AG10803 (cell line): ENCODE results near the gene HLCS.

Experiments used
- DNase-seq: peaks from one replicate; pipeline ENCODE4 v3.0.0; 2010; ENCODE audit warnings: low read depth
- H3K4me3 ChIP-seq: 2 replicates; pipeline ENCODE4 v1.5.1; 2011; ENCODE audit warnings: mild to moderate bottlenecking, low read length, control low read depth
- TF ChIP-seq, protein P1 (sequence below): conservative IDR thresholded peaks from 2 replicates; pipeline ENCODE4 v1.5.1; 2011; ENCODE audit warnings: mild to moderate bottlenecking, low read length, control low read depth, inconsistent platforms

The HLCS gene

GRCh38 chr21:36882776-36883175 lies 83.7 kb downstream of the HLCS start:
- DNase-seq: peak; percentile 23
- TF ChIP-seq, protein P1, sequence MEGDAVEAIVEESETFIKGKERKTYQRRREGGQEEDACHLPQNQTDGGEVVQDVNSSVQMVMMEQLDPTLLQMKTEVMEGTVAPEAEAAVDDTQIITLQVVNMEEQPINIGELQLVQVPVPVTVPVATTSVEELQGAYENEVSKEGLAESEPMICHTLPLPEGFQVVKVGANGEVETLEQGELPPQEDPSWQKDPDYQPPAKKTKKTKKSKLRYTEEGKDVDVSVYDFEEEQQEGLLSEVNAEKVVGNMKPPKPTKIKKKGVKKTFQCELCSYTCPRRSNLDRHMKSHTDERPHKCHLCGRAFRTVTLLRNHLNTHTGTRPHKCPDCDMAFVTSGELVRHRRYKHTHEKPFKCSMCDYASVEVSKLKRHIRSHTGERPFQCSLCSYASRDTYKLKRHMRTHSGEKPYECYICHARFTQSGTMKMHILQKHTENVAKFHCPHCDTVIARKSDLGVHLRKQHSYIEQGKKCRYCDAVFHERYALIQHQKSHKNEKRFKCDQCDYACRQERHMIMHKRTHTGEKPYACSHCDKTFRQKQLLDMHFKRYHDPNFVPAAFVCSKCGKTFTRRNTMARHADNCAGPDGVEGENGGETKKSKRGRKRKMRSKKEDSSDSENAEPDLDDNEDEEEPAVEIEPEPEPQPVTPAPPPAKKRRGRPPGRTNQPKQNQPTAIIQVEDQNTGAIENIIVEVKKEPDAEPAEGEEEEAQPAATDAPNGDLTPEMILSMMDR: no peak
- no peak overlapping the region for H3K4me3 ChIP-seq

DNA sequence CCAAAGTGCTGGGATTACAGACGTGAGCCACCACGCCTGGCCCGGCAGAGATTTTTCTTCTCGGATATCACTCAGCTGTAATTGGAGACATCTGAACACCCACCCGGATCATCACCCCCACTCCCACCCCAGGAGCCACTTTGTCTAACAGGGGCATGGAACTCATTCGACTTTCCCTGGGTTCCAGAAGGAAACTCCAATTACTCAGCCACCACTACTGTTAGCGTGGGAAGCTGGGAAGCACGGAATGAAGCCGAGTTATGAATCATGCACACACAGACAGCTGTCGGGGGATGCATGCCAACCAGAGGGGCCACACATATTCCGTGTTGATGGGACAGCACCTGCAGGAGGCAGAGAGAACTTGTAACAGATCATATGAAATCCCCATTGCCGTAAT lies 85.2 kb downstream of the HLCS start:
- DNase-seq: peak; percentile 45
- H3K4me3 ChIP-seq: no peak overlapping the region
- TF ChIP-seq, protein P1: no peak

DNA sequence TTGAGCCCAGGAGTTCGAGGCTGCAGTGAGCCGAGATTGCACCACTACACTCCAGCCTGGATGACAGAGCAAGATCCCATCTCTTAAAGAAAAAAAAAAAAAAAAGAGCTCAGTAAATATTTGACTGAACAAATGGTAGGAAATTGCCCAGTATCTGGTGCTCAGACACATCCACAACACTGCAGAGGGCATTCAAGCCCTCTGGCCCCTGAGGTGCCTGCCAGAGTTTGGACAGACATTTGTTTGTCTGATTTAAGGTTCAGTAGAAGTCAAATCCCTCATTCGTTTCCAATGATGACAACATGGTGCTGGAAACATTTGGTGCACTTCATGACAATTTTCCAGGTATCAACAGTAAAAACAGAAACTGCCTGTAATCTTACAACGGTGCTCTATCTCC lies 86.6 kb downstream of the HLCS start:
- no peak for DNase-seq
- no peak overlapping the region for H3K4me3 ChIP-seq
- TF ChIP-seq, protein P1: no peak

DNA sequence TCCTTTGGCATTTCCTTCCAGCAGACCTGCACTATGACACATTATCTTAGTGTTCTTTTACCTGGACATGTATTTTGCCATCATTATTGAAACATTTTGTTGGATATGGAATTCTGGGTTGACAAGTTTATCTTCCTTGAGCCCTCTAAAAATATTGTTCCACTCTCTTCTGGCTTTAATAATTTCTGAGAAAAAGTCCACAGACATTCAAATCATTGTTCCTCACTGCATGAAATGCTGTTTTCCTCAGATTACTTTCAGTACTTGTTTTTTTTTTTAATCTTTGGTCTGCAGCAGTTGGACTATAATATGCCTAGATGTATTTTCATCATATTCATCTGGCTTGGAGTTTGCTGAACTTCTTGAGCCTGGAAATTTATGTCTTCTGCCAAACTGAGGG lies 88.7 kb downstream of the HLCS start:
- no peak for DNase-seq
- TF ChIP-seq, protein P1: no peak
- H3K4me3 ChIP-seq: no peak overlapping the region

- DNase-seq: no peak
Observed at GRCh38 chr21:36874665-36875064, 91.8 kb downstream of the HLCS start.

DNA sequence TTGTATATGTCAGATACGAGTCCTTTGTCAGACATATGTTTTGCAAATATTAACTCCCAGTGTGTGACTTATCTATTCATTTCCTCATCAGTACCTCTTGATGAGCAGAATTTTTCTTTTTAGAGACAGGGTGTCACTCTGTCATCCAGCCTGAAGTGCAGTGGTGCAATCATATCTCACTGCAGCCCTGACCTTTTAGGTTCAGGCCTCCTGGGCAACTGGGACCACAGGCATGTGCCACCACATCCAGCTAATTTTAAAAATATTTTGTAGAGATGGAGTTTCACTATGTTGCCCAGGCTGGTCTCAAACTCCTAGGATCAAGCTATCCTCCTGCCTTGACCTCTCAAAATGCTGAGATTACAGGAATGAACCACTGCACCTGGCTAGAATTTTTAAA lies 93.0 kb downstream of the HLCS start:
- DNase-seq: peak; percentile 20
- TF ChIP-seq, protein P1: no peak
- H3K4me3 ChIP-seq: no peak overlapping the region

More at GRCh38 chr21:36874665-36875064, 91.8 kb downstream of the HLCS start:
- TF ChIP-seq, protein P1: no peak
- H3K4me3 ChIP-seq: no peak overlapping the region

- H3K4me3 ChIP-seq: no peak overlapping the region
- no peak for DNase-seq
- TF ChIP-seq, protein P1: no peak
Observed at GRCh38 chr21:36867291-36867905, 99.1 kb downstream of the HLCS start.
